ENCODE data around the gene LRRC37A2.
"Not testable (repeated sequence)": the region's sequence is repeated elsewhere in the genome, so short reads cannot be mapped to it uniquely, and the experiment has no call there.

The LRRC37A2 gene

GRCh38 chr17:46512168-46512567, at the start of gene LRRC37A2:
Gene LRRC37A2, plus strand, starts transcription at chr17:46512468. Its CDS starts 245 bp downstream, at chr17:46512713.
- DNase-seq, result not testable (repeated sequence)

- not testable (repeated sequence) for DNase-seq
Observed at GRCh38 chr17:46467618-46468017, 44.6 kb upstream of the LRRC37A2 start.

- not testable (repeated sequence) for DNase-seq
Observed at GRCh38 chr17:46474489-46474888, 37.8 kb upstream of the LRRC37A2 start.

- DNase-seq, result not testable (repeated sequence)
Observed at GRCh38 chr17:46475583-46475982, 36.7 kb upstream of the LRRC37A2 start.

GRCh38 chr17:46478823-46479222, 33.4 kb upstream of the LRRC37A2 start:
- not testable (repeated sequence) for DNase-seq

- not testable (repeated sequence) for DNase-seq
Observed at GRCh38 chr17:46481310-46481709, 31.0 kb upstream of the LRRC37A2 start.

- not testable (repeated sequence) for DNase-seq
Observed at GRCh38 chr17:46492021-46492420, 20.2 kb upstream of the LRRC37A2 start.

- DNase-seq, result not testable (repeated sequence)
Observed at GRCh38 chr17:46499437-46500139, 12.7 kb upstream of the LRRC37A2 start.

- not testable (repeated sequence) for DNase-seq
Observed at GRCh38 chr17:46505896-46506295, 6.4 kb upstream of the LRRC37A2 start.

- not testable (repeated sequence) for DNase-seq
Observed at GRCh38 chr17:46534716-46535115, 22.4 kb downstream of the LRRC37A2 start.

DNA sequence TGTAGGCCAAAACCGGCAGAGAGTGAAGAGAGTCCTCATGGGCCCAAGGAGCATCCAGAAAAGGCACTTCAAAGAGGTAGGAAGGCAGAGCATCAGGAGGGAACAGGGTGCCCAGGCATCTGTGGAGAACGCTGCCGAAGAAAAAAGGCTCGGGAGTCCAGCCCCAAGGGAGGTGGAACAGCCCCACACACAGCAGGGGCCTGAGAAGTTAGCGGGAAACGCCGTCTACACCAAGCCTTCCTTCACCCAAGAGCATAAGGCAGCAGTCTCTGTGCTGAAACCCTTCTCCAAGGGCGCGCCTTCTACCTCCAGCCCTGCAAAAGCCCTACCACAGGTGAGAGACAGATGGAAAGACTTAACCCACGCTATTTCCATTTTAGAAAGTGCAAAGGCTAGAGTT, 36.3 kb downstream of the LRRC37A2 start:
- not testable (repeated sequence) for DNase-seq

DNA sequence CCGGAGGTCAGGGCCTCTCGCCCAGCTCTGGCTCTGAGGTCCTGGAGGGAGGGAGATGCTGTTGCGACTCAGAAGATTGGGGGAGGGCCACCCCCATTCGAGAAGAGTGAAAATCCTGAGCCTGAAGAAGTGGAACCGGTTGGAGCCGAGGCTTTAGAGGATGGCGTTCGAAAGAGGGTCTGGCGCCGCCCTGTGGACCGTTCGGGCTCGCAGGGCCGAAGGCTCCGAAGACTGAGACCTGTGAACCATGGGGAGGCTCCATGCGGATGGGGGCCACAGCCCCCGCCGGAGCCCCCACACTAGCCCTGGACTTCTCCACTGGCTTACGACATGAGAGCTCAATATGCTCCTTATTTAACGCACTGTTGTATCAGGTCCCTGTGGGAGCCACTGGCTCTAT, 46.9 kb downstream of the LRRC37A2 start:
- not testable (repeated sequence) for DNase-seq

GRCh38 chr17:46560048-46560447, 47.8 kb downstream of the LRRC37A2 start:
- not testable (repeated sequence) for DNase-seq

DNA sequence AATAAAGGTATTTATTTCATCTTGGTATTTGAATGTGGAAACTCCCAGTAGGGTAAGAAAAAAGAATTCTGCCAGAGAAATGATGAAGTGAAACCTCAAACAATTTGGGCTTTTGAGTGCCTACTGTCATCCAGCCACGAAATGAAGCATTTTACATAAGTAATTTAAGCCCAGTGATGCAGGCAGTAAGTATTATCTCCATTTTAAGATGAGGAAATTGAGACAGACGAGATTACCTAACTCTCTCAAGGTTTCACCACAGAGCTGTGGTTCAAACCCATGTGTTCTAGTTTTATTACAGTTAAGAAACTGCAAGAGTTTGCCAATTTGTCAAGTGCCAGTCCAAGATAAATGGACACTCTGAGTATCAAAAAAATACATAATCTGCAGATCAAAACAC, 54.0 kb downstream of the LRRC37A2 start:
- not testable (repeated sequence) for DNase-seq

- DNase-seq, result not testable (repeated sequence)
Observed at GRCh38 chr17:46566980-46567379, 54.7 kb downstream of the LRRC37A2 start.

- DNase-seq, result not testable (repeated sequence)
Observed at GRCh38 chr17:46571796-46572195, 59.5 kb downstream of the LRRC37A2 start.

- peak; percentile 73 to 79 for DNase-seq
Observed at GRCh38 chr17:46579083-46580075, 67.1 kb downstream of the LRRC37A2 start, which contains the start of gene ARL17A. Gene ARL17A, minus strand, starts transcription at chr17:46579691. Its CDS starts 3,369 bp downstream, at chr17:46576322.

DNA sequence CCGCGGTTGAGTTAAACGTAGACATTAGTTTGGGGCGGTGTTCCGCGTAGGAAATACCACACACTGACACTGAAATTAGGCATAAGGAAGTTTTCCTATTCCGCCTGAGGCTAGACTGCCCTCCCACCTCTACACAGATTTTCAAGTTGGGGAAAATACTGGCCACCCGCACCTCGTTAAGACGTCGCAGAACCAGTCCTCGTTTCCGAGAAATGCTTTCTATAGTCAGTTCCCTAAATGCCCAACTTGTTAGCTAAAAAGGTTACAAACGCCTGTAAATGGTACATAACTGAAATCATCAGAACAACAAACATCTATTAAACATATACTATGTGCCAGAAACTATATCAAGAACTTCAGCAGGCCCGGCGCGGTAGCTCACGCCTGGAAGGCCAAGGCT, 67.8 kb downstream of the LRRC37A2 start:
- not testable (repeated sequence) for DNase-seq

DNA sequence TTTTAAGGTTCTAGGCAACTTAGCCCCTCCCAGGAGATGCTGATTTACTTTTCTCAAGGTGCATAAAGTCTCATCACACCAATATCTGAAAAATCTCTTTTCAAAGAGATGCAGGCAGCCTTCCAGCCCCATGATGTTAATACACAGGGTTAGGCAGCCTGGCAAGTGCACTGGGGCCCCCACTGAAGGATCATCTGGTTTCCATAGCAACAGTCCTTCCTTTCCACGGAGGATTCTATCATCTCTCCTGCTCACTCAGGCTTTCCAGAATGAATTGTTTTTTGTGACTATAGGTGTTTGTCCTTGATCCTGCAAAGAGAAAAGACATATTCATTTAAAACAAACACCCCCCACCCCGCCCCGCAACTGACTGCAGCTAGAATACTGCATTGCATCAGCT, 73.2 kb downstream of the LRRC37A2 start:
- DNase-seq, result not testable (repeated sequence)

DNA sequence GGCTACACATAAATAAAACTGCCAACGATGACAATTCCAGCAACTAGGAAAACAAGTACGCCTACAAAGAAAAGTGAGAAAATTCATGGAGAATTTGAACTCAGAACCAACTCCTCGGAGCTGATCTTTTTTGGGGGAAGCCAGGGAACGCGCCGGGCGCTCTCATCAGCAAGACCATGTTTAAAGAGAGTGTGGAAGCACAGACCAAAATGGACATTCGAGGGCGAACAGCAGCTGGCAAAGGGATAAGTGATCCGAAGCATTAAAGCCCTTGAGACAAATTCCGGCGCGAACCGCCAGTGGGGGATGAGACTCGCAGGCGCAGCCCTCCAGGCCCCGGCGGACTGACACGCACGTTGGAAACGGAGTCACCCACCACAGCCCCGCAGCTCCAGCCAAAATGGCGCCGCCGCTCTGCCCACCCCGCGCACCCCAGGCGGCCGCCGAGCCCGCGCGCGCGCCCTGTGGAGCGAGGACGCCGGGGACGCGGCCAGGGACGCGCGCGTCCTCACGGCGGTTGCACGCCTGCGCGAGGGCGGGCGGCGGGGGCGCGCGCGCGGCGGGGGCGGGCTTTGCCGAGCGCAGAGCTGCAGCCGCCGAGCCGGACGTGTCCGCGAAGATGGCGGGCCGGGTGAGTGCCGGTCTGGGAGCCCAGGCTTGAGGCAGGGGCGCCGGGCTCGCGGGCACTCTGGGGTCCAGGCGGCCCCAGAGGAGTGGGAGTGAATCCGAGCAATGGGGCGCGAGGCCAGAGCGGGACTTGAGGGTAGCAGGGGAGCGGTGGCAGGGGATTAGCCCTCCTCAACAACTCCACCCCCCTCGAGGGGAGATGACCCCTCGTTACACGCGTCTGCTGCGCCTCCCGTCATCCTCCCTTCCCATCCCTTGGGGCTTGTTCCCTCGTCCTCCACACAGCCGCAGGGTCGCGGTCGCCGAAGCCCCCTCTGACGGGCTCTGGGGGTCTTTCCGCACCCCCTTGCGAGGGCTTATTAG, 78.2 kb downstream of the LRRC37A2 start, which contains the start of gene NSF:
Gene NSF, plus strand, starts transcription at position 513 of the 990 bp plus-strand sequence. Its CDS starts 107 bp downstream, at position 620.
- not testable (repeated sequence) for DNase-seq

- not testable (repeated sequence) for DNase-seq
Observed at GRCh38 chr17:46591332-46591731, 79.1 kb downstream of the LRRC37A2 start.
